SW480 (cell line): Measurements from ENCODE around the gene BFSP2.

Experiments used
- DNase-seq: peaks from one replicate; pipeline ENCODE4 v3.0.0-alpha.2; 2016; ENCODE audit warnings: low spot score

BFSP2 gene

GRCh38 chr3:133400006-133400515 lies at the start of gene BFSP2:
Gene BFSP2, plus strand, starts transcription at chr3:133400056. Its CDS starts 28 bp downstream, at chr3:133400084.
- no peak for DNase-seq

GRCh38 chr3:133354721-133355120 lies 45.1 kb upstream of the BFSP2 start:
- DNase-seq, result no peak

- no peak for DNase-seq
These were observed 39.4 kb upstream of the BFSP2 start for GRCh38 chr3:133360476-133360875.

GRCh38 chr3:133361011-133361410 lies 38.8 kb upstream of the BFSP2 start:
- DNase-seq, result no peak

GRCh38 chr3:133361435-133361834 lies 38.4 kb upstream of the BFSP2 start:
- DNase-seq, result no peak

DNA sequence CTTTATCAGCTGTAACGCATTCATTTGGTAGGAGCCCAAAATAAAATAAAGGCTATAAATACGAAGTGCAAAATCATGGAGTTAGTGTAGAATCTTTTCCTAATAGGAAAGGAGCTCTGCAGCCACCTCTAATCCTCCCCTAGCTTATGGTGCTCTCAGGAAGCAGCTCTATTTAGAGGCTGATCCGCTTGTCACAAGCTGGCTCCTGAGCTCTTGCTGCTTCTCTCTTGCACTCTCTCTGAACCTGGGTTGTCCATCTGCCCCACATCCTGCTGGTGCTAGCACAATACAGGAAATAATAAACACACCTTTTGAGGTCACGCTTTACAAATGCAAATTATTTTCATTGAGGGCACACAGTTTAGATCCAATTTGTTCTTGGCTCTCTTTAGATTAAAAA lies 37.3 kb upstream of the BFSP2 start:
- no peak for DNase-seq

DNA sequence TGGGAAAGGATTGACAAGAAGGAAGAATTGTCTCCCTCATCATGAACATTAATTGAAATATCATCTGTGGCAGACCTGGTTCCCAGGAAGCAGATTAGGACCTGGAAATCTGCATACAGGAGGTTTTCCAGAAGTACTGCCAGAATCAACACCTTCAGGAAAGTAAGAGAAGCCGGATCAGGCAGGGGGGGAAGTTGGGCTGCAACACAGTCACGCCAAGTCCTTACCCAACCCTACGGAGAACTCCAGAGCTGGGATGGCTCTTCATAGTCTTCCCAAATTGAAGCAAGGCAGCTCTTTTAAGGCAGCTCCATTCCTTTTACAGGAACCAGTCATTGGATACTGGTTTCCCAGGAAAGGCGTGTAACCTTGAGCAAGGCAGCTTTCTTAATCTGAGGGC lies 35.2 kb upstream of the BFSP2 start:
- no peak for DNase-seq

- no peak for DNase-seq
These were observed 32.9 kb upstream of the BFSP2 start for GRCh38 chr3:133366921-133367320.

DNA sequence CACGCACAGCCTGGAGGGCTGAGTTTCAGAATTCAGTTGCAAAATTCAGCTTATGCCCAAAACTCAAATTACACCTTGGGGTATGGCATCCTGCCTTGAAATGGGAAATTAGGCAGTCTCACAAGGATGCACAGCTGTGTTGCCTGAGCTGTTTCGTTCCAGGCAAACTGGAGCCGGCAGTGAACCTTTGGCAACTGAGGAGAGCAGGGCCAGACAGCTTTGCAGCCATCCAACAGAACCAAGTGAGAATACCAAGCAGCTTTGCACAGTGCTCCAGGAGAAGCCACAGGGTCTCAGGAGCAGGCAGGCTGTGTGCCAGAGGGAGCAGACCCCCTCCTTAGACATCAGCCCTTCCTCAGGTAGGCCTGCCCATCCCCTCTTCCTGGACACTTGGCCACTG lies 32.5 kb upstream of the BFSP2 start:
- no peak for DNase-seq

DNA sequence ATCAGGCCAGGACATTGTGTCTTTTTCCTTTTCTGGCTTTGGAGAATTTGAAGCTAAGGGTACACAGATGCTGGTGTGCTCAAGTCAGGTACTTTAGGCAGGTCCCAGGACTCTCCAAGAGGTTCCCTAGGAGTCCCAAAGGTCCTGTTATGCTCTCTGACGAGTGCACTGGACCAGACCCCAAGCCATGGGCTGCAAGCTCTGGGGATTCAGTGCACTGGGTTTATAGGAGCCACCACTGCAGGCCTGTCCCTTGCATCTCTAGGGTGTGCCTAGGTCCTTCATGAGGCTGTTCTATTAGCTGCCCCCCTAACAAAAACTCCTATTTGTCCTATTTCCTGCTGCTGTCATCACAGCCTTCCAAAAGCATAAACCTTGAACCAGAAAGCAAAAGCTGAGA lies 31.9 kb upstream of the BFSP2 start:
- DNase-seq, result no peak

DNA sequence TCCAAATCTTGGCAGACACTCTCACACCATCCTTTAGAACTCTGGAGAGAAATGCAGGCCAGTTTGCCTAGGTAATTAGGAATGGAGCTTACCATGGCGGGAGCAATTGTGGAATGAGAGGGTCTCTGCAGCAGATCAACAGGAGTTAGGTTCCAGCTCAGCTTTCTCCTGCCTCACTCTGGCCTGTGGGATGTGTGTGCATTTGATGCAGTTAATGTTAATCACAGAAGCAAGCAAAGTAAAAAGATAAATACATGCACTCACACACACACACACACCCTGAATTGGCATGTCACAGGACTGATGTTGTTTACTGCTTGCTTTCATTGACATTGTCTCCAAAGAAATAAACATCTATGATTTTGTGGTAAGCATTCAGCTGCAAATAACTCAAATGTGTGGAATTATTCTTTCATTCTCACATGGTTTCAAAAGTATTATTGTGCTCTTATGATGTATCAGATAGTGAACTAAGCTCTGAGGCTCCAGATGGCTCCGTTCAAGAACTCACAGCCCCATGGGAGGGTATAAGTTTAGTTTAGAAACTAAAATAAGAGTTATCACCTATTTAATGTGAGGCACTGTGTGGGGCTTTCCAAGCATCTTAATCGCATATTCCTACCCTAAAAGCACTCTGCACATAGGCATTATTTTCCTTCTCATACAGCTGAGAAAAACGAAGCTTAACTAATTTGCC lies 31.3 kb upstream of the BFSP2 start:
- no peak for DNase-seq

- no peak for DNase-seq
These were observed 30.8 kb upstream of the BFSP2 start for GRCh38 chr3:133369068-133369440.

- no peak for DNase-seq
These were observed 28.7 kb upstream of the BFSP2 start for GRCh38 chr3:133371181-133371580.

DNA sequence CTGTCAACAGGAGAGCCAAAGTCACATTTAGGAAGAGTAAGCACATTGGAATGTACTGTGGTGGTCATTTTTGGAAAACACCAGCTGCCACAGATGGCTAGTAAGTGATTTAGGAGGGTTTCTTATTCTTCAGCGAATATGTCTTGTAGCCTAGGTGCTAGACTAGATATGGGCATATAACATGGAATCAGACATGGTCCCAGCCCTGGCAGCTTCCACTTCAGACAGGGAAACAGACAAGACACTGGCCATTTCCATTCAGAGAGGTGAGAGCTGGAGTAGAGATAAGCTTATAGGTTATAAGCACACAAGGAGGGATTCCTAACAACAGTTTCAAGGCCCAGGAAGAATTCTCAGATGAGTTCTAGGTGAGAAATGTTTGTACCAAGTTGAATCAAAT lies 28.2 kb upstream of the BFSP2 start:
- no peak for DNase-seq

DNA sequence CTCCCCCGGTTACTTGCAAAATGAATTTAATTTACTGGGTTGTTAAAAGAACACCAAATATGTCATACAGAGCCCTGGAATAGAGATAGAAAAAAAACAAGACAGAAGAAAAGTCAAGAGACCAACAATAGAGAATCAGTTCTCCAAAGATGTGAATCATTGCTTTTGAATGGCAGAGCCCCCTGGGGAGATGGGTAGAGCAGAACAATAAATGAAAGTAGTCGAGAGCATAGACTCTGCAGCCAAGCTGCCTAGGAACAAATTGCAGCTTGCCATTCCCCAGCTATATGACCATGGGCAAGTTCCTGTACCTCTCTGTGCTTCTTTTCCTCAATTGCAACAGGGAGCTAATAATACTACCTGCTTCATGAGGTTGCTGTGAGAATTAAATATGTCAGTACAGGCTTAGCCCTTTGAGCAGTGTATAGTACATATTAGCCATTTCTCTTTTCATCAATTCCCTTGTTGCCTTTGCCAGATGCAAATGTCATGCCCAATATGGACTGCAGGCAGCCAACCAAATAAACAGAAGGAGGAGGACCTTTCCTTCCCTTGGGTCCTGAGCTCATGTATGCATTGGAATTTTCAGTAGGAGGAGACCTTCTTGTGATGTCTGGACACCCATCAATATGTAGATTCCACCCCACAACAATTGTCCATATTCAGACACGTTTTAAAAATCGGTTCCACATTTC lies 25.0 kb upstream of the BFSP2 start:
- DNase-seq, result no peak

DNA sequence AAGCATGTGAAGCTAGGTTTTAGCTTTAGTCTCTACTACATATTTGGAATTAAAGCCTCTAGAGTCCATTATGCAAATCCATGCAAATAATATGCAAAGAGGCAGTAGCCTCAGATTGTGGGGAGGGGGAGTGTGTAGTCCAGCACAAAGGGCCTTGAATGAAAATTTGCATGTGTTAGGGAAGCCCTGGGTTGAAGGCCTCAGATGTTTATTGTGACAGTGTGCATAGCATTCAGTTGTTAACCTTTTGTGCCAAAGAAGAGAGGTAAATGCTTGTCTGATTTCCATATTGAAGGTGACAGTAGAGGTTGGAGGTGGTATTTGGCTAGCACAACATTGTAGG lies 24.5 kb upstream of the BFSP2 start:
- no peak for DNase-seq

DNA sequence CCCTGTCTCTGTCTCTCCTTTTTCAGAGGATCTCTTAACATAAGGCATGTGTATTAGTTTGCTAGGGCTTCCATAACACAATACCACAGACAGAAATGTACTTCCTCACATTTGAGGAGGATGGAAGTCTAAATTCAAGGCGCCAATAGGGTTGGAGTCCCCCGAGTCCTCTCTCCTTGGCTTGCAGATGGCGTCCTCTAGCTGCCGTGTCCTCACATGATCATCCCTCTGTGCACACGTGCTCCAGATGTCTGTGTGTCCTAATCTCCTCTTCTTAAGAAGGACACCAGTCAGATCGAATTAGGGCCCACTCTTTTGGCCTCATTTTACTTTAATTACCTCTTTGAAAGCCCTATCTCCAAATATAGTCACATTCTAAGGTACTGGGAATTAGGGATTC lies 23.0 kb upstream of the BFSP2 start:
- no peak for DNase-seq

DNA sequence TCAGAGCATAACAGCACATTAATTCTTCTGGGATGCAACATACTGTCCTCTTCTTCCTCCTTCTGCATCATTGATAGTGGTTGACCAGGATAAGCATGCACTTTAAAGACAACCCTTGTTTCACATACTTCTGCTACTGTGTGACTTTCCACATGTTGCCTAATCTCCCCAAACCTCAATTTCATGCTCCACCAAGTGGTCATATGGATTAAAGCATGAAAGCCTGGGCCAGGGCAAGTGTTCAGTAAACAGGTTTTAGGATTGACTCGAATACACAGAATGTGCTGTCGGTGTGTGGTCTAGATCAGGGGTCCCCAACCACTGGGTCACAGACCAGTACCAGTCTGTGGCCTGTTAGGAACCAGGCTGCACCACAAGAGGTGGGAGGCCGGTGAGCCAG lies 22.5 kb upstream of the BFSP2 start:
- peak; percentile 32 for DNase-seq

DNA sequence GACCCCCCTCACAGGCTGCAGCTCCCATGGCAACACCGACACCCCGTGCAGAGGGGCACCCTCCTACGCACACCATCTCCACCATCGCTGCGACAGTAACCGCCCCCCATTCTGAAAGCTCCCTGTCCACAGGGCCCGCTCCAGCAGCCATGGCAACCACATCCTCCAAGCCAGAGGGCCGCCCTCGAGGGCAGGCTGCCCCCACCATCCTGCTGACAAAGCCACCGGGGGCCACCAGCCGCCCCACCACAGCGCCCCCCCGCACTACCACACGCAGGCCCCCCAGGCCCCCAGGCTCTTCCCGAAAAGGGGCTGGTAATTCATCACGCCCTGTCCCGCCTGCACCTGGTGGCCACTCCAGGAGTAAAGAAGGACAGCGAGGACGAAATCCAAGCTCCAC lies 19.9 kb upstream of the BFSP2 start:
- no peak for DNase-seq

- DNase-seq, result no peak
These were observed 19.2 kb upstream of the BFSP2 start for GRCh38 chr3:133380481-133381225.

- no peak for DNase-seq
These were observed 18.3 kb upstream of the BFSP2 start for GRCh38 chr3:133381346-133382109.

DNA sequence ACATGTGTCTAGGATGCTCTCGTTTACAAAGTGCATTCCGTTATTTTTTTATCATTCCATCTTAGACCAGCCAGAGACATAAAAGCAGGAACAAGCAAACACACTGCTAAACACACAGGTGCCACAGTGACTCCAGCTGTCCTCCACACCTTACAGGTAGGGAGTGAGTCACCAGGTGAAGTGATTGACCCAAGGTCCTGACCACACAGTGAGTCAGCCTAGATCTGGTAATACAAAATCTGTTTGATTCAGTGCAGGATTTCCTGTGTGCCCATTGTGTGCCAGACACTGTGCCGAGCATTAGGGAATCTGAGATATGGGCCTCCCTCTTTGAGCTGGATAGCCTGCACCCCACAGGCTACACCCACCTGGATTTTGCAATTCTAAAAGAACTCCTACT lies 16.7 kb upstream of the BFSP2 start:
- peak; percentile 74 for DNase-seq
